SKM-1 (cell line): ENCODE measurements around the gene SPC24.
"Not testable (repeated sequence)": the region's sequence is repeated elsewhere in the genome, so short reads cannot be mapped to it uniquely, and the experiment has no call there.

ENCODE experiments used
- DNase-seq: peaks from one replicate; lab custom pipeline; 2025; ENCODE audit not compliant: unreplicated experiment; lab: John Stamatoyannopoulos, UW

SPC24 gene

DNA sequence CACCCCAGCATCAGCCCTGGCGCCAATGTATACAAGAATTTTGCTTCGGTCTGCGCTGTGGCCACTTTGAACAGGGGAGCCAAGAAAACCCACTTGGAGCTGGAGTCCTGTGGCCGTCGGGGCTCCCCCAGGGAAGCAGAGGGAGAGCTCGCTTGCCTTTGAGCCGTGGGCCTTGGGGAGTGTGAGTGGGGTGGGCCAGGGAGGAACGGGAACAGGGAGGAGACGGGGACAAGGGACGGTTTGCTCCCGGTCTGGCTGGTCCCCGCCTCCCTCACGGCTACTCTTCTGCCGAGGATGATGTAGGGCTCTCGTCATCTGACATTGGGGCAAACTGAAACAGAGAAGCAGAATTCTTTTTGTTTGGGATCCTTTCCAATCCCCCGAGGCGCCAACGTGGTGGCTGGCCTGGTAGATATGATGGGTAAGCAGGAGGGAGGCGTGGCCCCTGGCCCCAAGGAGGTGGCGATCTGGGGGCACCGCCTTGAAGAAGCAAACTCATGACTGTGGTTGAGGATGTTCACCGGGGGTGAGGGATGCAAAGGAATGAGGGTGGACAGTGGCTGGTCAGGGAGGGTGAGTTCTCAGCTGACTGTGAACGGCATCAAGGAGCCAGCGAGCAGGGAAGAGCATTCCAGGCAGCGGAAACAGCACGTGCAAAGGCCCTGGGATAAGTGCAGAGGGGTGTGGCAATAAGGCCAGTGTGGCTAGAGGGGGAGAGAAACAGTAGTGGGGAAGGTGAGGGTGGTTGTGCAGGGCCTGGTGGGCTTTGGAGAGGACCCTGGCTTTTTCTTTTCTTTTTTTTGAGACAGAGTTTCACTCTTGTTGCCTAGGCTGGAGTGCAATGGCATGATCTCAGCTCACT, 10.9 kb upstream of the SPC24 start:
- no peak for DNase-seq

DNA sequence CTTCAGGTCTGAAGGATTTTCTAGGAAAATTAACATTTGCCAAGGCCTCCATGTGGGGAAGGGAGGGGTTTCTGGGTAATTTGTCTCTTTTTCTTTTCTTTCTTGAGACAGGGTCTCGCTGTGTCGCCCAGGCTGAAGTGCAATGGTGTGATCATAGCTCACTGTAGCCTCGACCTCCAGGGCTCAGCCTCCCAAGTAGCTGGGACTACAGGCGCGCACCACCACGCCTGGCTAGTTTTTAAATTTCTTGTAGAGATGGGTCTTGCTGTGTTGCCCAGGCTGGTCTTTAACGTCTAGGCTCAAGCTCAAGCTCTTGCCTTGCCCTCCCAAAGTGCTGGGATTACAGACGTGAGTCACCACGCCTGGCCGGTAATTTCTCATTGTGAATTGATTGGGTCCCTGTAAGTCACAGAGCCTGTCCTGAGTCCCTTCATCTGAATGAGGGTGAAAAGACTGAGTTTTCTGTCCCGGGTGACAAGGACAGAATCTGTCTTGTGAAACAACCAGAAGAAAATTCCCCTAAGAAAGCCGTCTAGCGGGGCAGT, 10.0 kb upstream of the SPC24 start:
- no peak for DNase-seq

GRCh38 chr19:11164879-11165406, 9.4 kb upstream of the SPC24 start:
- no peak for DNase-seq

DNA sequence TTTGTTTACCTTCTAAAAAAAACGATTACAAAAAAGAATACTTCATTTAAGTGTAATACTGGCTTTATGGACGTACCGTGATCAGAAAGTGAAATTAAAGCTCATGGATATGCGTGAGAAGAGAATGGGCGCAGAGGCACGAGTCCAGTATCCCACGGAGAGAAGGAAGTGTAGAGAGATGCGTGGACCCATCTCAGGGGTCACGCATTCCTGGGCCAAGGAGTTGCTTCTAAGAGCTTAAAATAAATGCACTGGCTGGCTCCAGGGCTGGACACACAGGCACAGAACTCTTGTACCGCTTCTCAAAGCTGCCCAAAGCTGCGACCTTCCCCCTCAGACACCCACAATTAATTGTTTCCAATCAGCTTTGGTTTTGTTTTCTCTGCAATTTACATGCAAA, 8.7 kb upstream of the SPC24 start:
- DNase-seq, result no peak

DNA sequence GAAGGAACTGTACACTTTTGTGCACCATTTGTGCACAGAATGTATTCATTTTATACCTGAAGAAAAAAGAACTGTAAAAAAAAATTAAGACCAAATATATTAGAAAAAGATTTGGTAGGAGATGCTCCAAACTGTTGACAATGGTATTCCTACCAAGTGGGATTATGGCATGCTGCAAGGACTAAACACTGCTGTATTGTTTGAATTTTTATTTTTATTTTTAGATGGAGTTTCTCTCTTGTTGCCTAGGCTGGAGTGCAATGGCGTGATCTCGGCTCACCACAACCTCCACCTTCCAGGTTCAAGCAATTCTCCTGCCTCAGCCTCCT, 4.8 kb upstream of the SPC24 start:
- not testable (repeated sequence) for DNase-seq

GRCh38 chr19:11159598-11160439, 4.2 kb upstream of the SPC24 start:
- no peak for DNase-seq

GRCh38 chr19:11154683-11155047, 917 bp downstream of the SPC24 start:
- DNase-seq, result no peak

GRCh38 chr19:11152318-11153062, 3.1 kb downstream of the SPC24 start:
- DNase-seq, result no peak

- DNase-seq, result no peak
These were observed 4.4 kb downstream of the SPC24 start for GRCh38 chr19:11151181-11151580.

- DNase-seq, result no peak
These were observed 7.6 kb downstream of the SPC24 start for GRCh38 chr19:11148001-11148400.

DNA sequence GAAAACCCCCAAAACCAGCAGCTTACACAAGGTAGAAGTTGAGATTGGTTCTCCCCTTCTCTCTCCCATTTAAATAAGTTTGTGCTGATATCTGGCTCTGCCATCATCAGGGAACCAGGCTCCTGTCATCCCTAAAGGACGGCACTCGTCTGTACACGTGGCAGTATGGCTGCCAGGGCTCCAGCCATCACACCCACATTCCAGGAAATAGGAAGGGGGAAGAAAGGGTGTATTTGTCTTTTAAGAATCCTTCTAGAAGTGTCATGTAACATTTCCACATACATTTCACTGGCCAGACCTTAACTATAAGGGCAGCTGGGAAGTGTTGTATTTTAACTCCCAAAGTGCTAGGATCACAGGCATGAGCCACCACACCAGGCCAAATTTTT, 10.1 kb downstream of the SPC24 start:
- DNase-seq, result no peak

GRCh38 chr19:11142528-11143171, 12.9 kb downstream of the SPC24 start:
- no peak for DNase-seq

GRCh38 chr19:11141937-11142527, 13.6 kb downstream of the SPC24 start:
- DNase-seq, result no peak

- DNase-seq, result no peak
These were observed 14.7 kb downstream of the SPC24 start for GRCh38 chr19:11140896-11141295.

DNA sequence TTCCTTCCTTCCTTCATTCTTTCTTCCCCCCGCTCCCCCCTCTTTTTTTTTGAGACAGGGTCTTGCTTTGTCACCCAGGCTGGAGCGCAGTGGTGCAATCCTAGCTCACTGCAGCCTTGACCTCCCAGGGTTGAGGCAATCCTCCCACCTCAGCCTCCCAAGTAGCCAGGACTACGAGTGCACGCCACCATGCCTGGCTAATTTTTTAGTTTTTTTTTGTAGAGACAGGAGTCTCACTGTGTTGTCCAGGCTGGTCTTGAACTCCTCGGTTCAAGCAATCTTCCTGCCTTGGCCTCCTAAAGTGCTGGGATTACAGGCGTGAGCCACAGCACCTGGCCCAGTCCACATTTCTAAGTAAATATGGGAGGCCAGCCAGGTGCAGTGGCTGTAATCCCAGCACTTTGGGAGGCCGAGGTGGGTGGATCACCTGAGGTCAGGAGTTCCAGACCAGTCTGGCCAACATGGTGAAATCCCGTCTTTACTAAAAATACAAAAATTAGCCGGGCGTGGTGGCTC, 15.5 kb downstream of the SPC24 start:
- not testable (repeated sequence) for DNase-seq

GRCh38 chr19:11138601-11139300, 16.8 kb downstream of the SPC24 start:
- no peak for DNase-seq

GRCh38 chr19:11137542-11138384, 17.8 kb downstream of the SPC24 start:
- peak; percentile 33 for DNase-seq

DNA sequence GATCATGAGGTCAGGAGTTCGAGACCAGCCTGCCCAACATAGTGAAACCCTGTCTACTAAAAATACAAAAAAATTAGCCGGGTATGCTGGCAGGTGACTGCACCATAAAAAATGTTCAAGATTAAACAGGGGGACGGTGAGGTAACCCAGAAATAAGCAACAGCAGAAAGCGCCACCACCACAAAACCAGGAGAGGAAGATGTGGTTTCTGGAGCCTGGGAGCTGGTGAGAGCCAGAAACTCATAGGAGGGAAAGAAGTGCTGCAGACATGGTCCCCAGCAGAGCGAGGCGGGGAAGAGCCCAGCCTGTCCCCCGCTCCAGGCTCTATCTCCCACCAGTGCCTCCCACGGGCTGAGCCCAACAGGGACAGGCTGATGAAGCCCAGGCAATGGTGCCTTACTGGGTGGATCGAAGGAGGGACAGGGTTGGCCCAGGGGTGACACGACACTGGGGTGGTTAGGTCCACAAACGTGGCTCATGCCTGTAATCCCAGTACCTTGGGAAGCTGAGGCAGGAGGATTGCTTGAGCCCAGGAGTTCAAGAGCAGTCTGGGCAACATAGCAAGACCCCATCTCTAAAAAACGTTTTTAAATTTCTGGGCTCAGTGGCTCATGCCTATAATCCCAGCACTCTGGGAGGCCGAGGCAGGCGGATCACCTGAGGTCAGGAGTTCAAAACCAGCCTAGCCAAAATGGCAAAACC, 19.0 kb downstream of the SPC24 start:
- no peak for DNase-seq
